T-cell (primary cell): Measurements from ENCODE around the gene IGSF6. TPM values are rescaled to one million over a fixed set of nuclear protein-coding genes. Genes with fewer than 3 reads are reported as not detected.
"Not testable (repeated sequence)": the region's sequence is repeated elsewhere in the genome, so short reads cannot be mapped to it uniquely, and the experiment has no call there.

Source experiments
- ATAC-seq, 4 experiments: fragments of 200-7000 bp in 3 of 4; fragments of 150-1000 bp in 1 of 4; cut with Tn5 transposase; replicated peaks in 1 of 4; 1 replicate in 3 of 4; 2 replicates in 1 of 4; pipeline ENCODE4 v1.10.0; 2021; ENCODE audit warnings: moderate library complexity in 3 of 4, mild to moderate bottlenecking in 2 of 4, moderate number of reproducible peaks in 1 of 4
- CTCF ChIA-PET, 2 donors: fragments of 300-600 bp; sonication (Branson Sonifier 250); formaldehyde crosslinking; loops; one replicate each; lab custom pipeline; 2022; ENCODE audit warnings: antibody characterized with exemption in 2 of 2; lab: Charles Lee
- POLR2A ChIA-PET, 2 donors: fragments of 300-600 bp; sonication (Branson Sonifier 250); formaldehyde crosslinking; loops; one replicate each; lab custom pipeline; 2022; ENCODE audit warnings: antibody characterized with exemption in 2 of 2; lab: Charles Lee
- DNase-seq, 35 experiments: peaks; one replicate each; pipeline versions ENCODE4 v3.0.0 to v3.0.0-alpha.2; 2013 to 2023
- H3K27ac ChIP-seq: one replicate; pipeline ENCODE4 v1.5.1; 2013; ENCODE audit warnings: low read length
- H3K27me3 ChIP-seq, 2 experiments: replicated peaks in 1 of 2; 1 replicate in 1 of 2; 2 replicates in 1 of 2; pipeline versions ENCODE4 v1.6.1 to v1.7.0; 2013; ENCODE audit warnings: low read length in 1 of 2, mixed read lengths in 1 of 2; ENCODE audit not compliant: control insufficient read depth in 2 of 2, insufficient read depth in 2 of 2; ENCODE audit errors: extremely low read depth in 1 of 2
- H3K36me3 ChIP-seq, 2 donors: 1 replicate in 1 of 2; 2 replicates in 1 of 2; pipeline versions ENCODE4 v1.6.1 to v1.7.0; 2013; ENCODE audit warnings: low read length in 1 of 2; ENCODE audit not compliant: control insufficient read depth in 2 of 2, insufficient read depth in 1 of 2; ENCODE audit errors: extremely low read depth in 1 of 2
- H3K4me1 ChIP-seq, 2 experiments: 1 replicate in 1 of 2; 2 replicates in 1 of 2; pipeline versions ENCODE4 v1.6.1 to v1.7.0; 2013; ENCODE audit warnings: low read length in 2 of 2, mixed read lengths in 1 of 2; ENCODE audit not compliant: insufficient read depth in 2 of 2, control insufficient read depth in 1 of 2; ENCODE audit errors: extremely low read depth in 1 of 2
- H3K4me3 ChIP-seq, 2 donors: 1 replicate in 1 of 2; 2 replicates in 1 of 2; pipeline versions ENCODE4 v1.5.1 to v1.7.0; 2013; ENCODE audit warnings: mild to moderate bottlenecking in 2 of 2, low read length in 1 of 2, moderate library complexity in 1 of 2; ENCODE audit not compliant: control insufficient read depth in 1 of 2; ENCODE audit errors: extremely low read depth in 1 of 2
- H3K9me3 ChIP-seq: 2 replicates; pipeline ENCODE4 v1.7.0; 2013
- H3K27ac Mint-ChIP-seq, 2 donors: one replicate each; pipeline ENCODE4 v1.8.0; 2020 to 2021; ENCODE audit warnings: mild to moderate bottlenecking in 2 of 2, mixed read lengths in 2 of 2
- H3K27me3 Mint-ChIP-seq, 2 donors: one replicate each; pipeline ENCODE4 v1.8.0; 2021 to 2022; ENCODE audit warnings: mixed read lengths in 2 of 2
- H3K36me3 Mint-ChIP-seq: one replicate; pipeline ENCODE4 v1.8.0; 2021; ENCODE audit warnings: mixed read lengths
- H3K4me1 Mint-ChIP-seq, 3 donors: one replicate each; pipeline ENCODE4 v1.8.0; 2020 to 2022; ENCODE audit warnings: mixed read lengths in 3 of 3, mild to moderate bottlenecking in 1 of 3
- H3K4me3 Mint-ChIP-seq, 3 donors: one replicate each; pipeline ENCODE4 v1.8.0; 2020 to 2022; ENCODE audit warnings: mild to moderate bottlenecking in 3 of 3, mixed read lengths in 3 of 3, moderate library complexity in 3 of 3
- H3K9me3 Mint-ChIP-seq, 3 donors: one replicate each; pipeline ENCODE4 v1.8.0; 2020 to 2022; ENCODE audit warnings: mixed read lengths in 3 of 3
- WGBS: methylation state at CpG from one replicate; pipeline ENCODE4 v1.1.5; 2013; ENCODE audit warnings: missing lambda C conversion rate; ENCODE audit not compliant: insufficient coverage; 5-methylcytosine and 5-hydroxymethylcytosine counted together
- total RNA-seq, 35 experiments: library from RNA in 6 of 35; stranded (reverse) in 6 of 35; fragments of 120-200 nt in 1 of 35; gene quantifications; one replicate each; pipeline versions ENCODE4 v1.2.1 to v1.2.4 and lab custom pipeline; 2013 to 2026

The IGSF6 gene
- total RNA-seq, 5 donors from 2014 or later (not counting 1 experiment from before 2014, with no cell fraction given): 0.15 to 0.60 (median 0.28) TPM

DNA sequence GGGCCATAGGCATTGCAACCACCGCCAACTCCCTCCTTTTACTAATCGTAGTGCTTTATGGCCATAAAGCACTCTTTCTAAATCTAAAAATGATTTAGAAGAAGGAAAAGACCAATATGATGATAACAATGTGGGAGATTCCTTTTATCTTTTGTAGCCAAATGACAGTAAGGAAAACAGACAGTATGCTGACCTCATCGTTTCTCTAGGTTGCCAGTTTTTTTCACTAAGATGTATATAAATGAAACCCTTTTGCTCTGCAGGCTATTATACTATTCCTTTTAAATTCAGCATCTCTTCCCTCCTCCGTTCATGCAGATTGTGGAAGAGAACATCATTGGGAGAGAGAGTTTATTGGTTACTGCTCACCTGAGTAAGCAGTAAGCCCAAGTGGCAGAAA is 36.7 kb upstream of the IGSF6 start:
- ChIA-PET CTCF (no interaction called here), POLR2A (no interaction called here)
- H3K27ac ChIP-seq: no peak overlapping the region
- no peaks in the 10 kb centered on the region for H3K36me3 Mint-ChIP-seq
- peaks cover 0 to 2% of the 10 kb centered on the region in 2 experiments for H3K4me1 ChIP-seq
- no peak overlapping the region for H3K27ac Mint-ChIP-seq
- H3K4me1 Mint-ChIP-seq: peaks cover 0 to 3% (median 0%) of the 10 kb centered on the region in 3 donors
- ATAC-seq (no peak), DNase-seq (no peak)
- H3K9me3 ChIP-seq: no peaks in the 10 kb centered on the region
- H3K36me3 ChIP-seq: no peaks in the 10 kb centered on the region
- H3K4me3 ChIP-seq: no peak overlapping the region
- WGBS: no CpG with 5 or more reads among the region's 4 CpGs
- H3K27me3 ChIP-seq: peaks cover 0 to 10% of the 10 kb centered on the region in 2 experiments
- peaks cover 0 to 5% of the 10 kb centered on the region in 2 donors for H3K27me3 Mint-ChIP-seq
- no peaks in the 10 kb centered on the region for H3K9me3 Mint-ChIP-seq
- H3K4me3 Mint-ChIP-seq: no peak overlapping the region

DNA sequence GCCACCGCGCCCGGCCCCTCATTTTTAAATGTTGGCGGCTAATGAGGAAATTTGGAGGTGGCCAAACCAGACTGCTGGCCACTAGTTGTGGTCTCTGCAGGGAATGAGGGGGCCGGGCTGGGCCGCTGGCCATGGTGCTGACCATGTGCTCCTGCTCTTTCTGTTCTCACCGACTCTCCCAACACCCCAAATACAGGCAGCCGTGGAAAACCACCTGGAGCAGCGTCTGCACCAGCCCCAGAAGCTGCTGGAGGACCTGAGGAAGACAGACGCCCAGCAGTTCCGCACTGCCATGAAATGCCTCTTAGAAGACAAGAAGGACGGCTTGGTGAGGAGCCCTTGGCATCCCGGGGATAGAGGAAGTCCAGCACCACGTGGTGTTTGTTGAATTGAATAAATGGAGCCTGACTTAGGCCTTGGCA is 32.6 kb upstream of the IGSF6 start:
- Histone ChIP-seq H3K9me3 (no peaks in the 10 kb centered on the region), H3K4me1 (peaks cover 0 to 2% of the 10 kb centered on the region in 2 experiments), H3K27ac (no peak overlapping the region), H3K27me3 (peaks cover 0 to 14% of the 10 kb centered on the region in 2 experiments), H3K4me3 (no peak overlapping the region), H3K36me3 (no peaks in the 10 kb centered on the region)
- Mint-ChIP-seq H3K4me3 (no peak overlapping the region), H3K27me3 (peaks cover 0 to 7% of the 10 kb centered on the region in 2 donors), H3K36me3 (no peaks in the 10 kb centered on the region), H3K4me1 (peaks cover 0 to 4% (median 0%) of the 10 kb centered on the region in 3 donors), H3K27ac (no peak overlapping the region), H3K9me3 (no peaks in the 10 kb centered on the region)
- DNase-seq (no peak), ATAC-seq (no peak)
- ChIA-PET CTCF (interaction anchor here in 1 of 2 donors (1.0 kb wide), 1 partner anchor 13 kb away, joined by 3 read pairs; no protein-coding TSS in a partner anchor), POLR2A (no interaction called here)
- WGBS: 74% methylated on average over 7 of the region's 14 CpGs

GRCh38 chr16:21684199-21684598 is 31.8 kb upstream of the IGSF6 start:
- Histone ChIP-seq H3K4me3 (no peak overlapping the region), H3K27ac (no peak overlapping the region), H3K4me1 (peaks cover 0 to 2% of the 10 kb centered on the region in 2 experiments), H3K27me3 (peaks cover 0 to 15% of the 10 kb centered on the region in 2 experiments), H3K9me3 (no peaks in the 10 kb centered on the region), H3K36me3 (no peaks in the 10 kb centered on the region)
- H3K4me1 Mint-ChIP-seq: peaks cover 0 to 4% (median 0%) of the 10 kb centered on the region in 3 donors
- ChIA-PET POLR2A (no interaction called here), CTCF (interaction anchor here (0.5 to 1.0 kb wide), 2 partner anchors 12 to 14 kb away, joined by 3 read pairs; no protein-coding TSS in a partner anchor)
- no peaks in the 10 kb centered on the region for H3K36me3 Mint-ChIP-seq
- peaks cover 0 to 7% of the 10 kb centered on the region in 2 donors for H3K27me3 Mint-ChIP-seq
- no peaks in the 10 kb centered on the region for H3K9me3 Mint-ChIP-seq
- ATAC-seq (no peak), DNase-seq (peak in 21 of 35 experiments; percentile 0 to 57 (median 17))
- 19% methylated on average over 4 of the region's 6 CpGs for WGBS
- no peak overlapping the region for H3K4me3 Mint-ChIP-seq
- H3K27ac Mint-ChIP-seq: no peak overlapping the region

DNA sequence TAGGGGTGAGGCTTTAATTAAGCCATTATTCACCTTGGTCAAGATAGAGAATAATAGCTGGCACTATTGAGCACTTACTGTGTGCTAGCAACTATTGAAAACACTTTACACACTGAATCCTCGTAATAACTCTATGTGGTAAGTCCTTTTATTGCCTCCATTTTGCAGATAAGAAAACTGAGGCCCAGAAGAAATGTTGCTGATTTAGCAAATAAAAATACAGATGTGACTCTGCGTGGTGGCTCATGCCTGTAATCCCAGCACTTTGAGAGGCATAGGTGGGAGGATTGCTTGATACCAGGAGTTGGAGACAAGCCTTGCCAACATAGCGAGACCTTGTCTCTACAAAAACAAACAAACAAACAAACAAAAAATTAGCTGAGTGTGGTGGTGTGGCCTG is 30.8 kb upstream of the IGSF6 start:
- Mint-ChIP-seq H3K27ac (no peak overlapping the region), H3K9me3 (no peaks in the 10 kb centered on the region), H3K4me3 (no peak overlapping the region), H3K4me1 (peaks cover 0 to 4% (median 0%) of the 10 kb centered on the region in 3 donors), H3K36me3 (no peaks in the 10 kb centered on the region), H3K27me3 (peaks cover 4 to 9% of the 10 kb centered on the region in 2 donors)
- ATAC-seq: no peak
- H3K4me1 ChIP-seq: peaks cover 0 to 2% of the 10 kb centered on the region in 2 experiments
- no peak overlapping the region for H3K27ac ChIP-seq
- DNase-seq: no peak
- WGBS: no CpG with 5 or more reads among the region's 3 CpGs
- no peaks in the 10 kb centered on the region for H3K36me3 ChIP-seq
- POLR2A ChIA-PET: no interaction called here
- H3K9me3 ChIP-seq: no peaks in the 10 kb centered on the region
- CTCF ChIA-PET: interaction anchor here (0.7 kb wide), 3 partner anchors 11 to 328 kb away, joined by 3 to 4 read pairs (median 3); no protein-coding TSS in a partner anchor
- H3K4me3 ChIP-seq: no peak overlapping the region
- peaks cover 0 to 15% of the 10 kb centered on the region in 2 experiments for H3K27me3 ChIP-seq

GRCh38 chr16:21680714-21681113 is 28.3 kb upstream of the IGSF6 start:
- H3K9me3 Mint-ChIP-seq, H3K36me3 ChIP-seq, CTCF ChIA-PET, ATAC-seq, H3K4me3 Mint-ChIP-seq, DNase-seq, H3K9me3 ChIP-seq, H3K4me3 ChIP-seq, H3K27ac ChIP-seq, POLR2A ChIA-PET, H3K27ac Mint-ChIP-seq, H3K27me3 Mint-ChIP-seq, H3K4me1 Mint-ChIP-seq, H3K4me1 ChIP-seq, H3K36me3 Mint-ChIP-seq: not testable (repeated sequence)
- H3K27me3 ChIP-seq: peaks cover 0 to 15% of the 10 kb centered on the region in 2 experiments
- 100% methylated on average over 1 of the region's 5 CpGs for WGBS

- H3K27me3 ChIP-seq, H3K27ac Mint-ChIP-seq, H3K36me3 ChIP-seq, H3K9me3 ChIP-seq, CTCF ChIA-PET, H3K36me3 Mint-ChIP-seq, ATAC-seq, POLR2A ChIA-PET, H3K4me1 ChIP-seq, H3K9me3 Mint-ChIP-seq, H3K4me3 Mint-ChIP-seq, H3K4me3 ChIP-seq, DNase-seq, H3K4me1 Mint-ChIP-seq, H3K27ac ChIP-seq: not testable (repeated sequence)
- peaks cover 3 to 10% of the 10 kb centered on the region in 2 donors for H3K27me3 Mint-ChIP-seq
- 100% methylated on average over 1 of the region's 4 CpGs for WGBS
Observed at GRCh38 chr16:21674456-21674855, 22.0 kb upstream of the IGSF6 start.
